NCI-H2171 (cell line): ENCODE measurements around the gene GARIN6.
"Not testable (repeated sequence)": the region's sequence is repeated elsewhere in the genome, so short reads cannot be mapped to it uniquely, and the experiment has no call there.

Source experiments
- DNase-seq: peaks from one replicate; lab custom pipeline; 2025; lab: John Stamatoyannopoulos, UW

GARIN6 gene

GRCh38 chr12:99647453-99647852 is at the start of gene GARIN6:
TSS of gene GARIN6 (plus strand) at chr12:99647753. CDS start at chr12:99648175, 422 bp downstream.
- no peak for DNase-seq

DNA sequence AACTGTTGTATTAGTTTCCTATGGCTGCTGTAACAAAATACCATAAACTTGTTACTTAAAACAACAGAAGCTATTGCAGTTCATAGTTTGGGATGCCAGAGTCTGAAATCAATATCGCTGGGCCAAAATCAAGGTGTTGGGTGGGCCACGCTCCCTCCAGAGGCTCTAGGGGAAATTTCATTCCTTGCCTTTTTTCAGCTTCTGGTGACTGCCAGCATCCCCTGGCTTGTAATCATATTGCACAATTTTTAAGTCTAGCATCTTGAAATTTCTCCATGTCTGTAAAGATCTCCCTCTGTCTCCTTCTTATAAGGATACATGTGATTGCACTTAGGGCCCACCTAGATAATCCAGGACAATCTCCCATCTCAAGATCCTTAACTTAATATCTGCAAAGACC is 48.8 kb upstream of the GARIN6 start:
- no peak for DNase-seq

DNA sequence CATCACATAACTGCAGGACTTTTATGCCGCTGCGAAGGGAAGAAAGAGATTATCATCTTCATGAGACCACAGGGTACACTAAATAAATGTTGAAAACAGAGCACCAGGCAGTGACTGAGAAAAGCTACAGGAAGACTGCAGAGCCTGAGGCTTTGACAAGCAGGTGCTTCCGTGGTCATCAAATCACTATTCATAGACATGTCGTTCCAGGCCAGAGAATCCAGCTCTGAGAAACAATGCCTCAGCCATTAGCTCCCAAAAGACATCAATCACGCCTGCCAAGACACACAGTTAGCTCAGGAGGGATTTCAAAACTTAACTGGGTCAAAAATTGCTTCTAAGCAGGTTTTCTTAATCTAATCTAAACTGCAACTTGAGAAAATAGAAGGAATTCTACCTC is 47.2 kb upstream of the GARIN6 start:
- DNase-seq: no peak

GRCh38 chr12:99609455-99610181 is 37.9 kb upstream of the GARIN6 start:
- no peak for DNase-seq

GRCh38 chr12:99611117-99611516 is 36.4 kb upstream of the GARIN6 start:
- no peak for DNase-seq

DNA sequence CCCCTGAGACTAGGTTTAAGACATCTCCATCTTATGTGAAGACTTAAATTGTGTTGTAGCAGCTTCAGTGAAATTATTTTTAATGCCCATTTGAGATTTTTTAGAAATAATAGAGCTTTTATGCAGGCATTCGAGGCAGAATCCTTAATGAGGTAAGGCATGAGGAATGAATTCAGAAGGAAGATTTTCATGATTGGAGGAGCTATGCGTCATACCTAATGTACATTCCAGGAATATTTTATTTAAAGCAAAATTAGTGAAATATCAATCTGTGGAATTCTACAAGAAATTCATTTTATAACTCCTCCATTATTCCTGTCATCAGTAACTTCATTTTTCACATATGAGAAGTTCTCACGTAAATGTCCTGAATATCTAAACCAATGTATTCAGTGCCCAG is 36.0 kb upstream of the GARIN6 start:
- DNase-seq: no peak

GRCh38 chr12:99618657-99619056 is 28.9 kb upstream of the GARIN6 start:
- DNase-seq: no peak

GRCh38 chr12:99619389-99620158 is 28.0 kb upstream of the GARIN6 start:
- no peak for DNase-seq

- DNase-seq: no peak
These were observed 27.4 kb upstream of the GARIN6 start for GRCh38 chr12:99620159-99620479.

DNA sequence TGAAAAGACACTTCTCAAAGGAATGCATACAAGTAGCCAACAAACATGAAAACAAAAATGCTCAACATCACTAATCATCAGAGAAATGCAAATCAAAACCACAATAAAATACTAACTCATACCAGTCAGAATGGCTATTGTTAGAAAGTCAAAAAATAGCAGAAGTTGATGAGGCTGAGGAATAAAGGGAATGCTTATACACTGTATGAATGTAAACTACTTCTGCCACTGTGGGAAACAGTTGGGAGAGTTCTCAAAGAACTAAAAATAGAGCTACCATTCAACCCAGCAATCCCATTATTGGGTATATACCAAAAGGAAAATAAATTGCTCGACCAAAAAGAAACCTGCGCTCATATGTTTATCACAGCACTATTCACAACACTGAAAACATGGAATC is 23.0 kb upstream of the GARIN6 start:
- not testable (repeated sequence) for DNase-seq

DNA sequence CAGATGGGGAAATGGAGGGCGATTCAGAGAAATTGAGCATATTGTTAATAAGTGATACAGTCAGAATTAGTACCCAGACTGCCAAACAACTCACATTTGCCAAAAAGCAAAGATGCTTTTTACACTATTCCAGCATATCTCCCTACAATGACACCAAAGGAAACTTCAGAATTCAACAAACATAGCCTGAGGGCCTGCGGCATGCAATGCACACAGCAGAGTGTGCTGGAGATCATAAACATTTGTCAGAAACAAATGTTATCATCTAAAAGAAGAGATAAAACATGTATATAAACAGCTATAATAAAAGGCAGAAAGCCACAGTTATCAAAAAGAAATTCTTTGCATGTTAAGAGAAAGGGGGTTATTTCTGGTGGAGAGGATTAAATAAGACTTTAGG is 20.1 kb upstream of the GARIN6 start:
- no peak for DNase-seq

DNA sequence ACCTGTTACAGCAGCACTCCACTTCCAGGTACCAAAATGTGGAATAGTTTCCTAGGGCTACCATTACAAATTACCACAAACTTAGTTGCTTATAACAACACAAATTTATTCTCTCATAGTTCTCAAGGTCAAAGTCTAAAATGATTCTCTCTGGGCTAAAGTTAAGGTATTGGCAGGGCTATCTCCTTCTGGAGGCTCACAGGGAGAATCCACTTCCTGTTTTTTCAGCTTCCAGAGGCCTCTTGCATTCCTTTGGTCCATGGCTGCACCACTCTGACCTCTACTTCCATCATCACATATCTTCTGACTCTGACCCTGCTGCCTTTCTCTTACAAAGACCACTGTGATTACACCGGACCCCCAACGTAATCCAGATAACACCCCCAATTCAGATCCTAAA is 2.9 kb upstream of the GARIN6 start:
- no peak for DNase-seq

DNA sequence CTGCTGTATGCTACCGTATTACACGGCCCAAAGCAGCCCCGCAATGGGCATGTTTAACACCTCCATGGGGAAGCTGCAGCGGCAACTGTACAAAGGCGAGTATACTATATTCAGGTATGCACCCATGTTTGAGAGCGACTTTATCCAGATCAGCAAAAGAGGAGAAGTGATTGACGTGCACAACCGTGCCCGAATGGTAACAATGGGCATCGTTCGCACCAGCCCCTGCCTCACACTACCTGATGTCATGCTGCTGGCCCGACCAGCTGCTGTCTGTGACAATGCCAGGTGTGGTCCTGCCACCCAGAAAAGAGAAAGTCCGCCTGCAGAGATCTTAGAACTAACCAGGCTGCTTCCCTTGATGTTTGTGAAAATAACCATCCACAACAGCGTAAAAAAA is 630 bp downstream of the GARIN6 start:
- no peak for DNase-seq

DNA sequence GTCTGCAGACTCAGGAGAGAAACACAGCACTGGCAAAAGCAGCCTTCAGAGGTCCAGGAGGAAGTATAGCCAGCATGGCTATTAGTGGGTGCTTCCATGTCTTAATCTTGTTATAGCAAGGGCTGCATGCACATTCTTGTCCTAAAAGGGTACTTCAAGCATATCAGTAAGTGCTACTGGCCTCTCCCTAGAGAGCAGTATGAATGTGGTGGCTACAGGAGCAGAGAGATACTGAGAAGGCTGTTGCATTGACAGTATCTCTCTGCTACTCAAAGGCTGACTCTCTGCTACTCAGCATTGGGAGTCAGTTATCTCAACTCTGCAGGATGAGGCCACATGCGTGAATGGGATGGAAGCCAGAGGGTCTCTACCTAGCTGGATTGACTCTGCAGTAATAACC is 2.0 kb downstream of the GARIN6 start:
- DNase-seq: no peak

DNA sequence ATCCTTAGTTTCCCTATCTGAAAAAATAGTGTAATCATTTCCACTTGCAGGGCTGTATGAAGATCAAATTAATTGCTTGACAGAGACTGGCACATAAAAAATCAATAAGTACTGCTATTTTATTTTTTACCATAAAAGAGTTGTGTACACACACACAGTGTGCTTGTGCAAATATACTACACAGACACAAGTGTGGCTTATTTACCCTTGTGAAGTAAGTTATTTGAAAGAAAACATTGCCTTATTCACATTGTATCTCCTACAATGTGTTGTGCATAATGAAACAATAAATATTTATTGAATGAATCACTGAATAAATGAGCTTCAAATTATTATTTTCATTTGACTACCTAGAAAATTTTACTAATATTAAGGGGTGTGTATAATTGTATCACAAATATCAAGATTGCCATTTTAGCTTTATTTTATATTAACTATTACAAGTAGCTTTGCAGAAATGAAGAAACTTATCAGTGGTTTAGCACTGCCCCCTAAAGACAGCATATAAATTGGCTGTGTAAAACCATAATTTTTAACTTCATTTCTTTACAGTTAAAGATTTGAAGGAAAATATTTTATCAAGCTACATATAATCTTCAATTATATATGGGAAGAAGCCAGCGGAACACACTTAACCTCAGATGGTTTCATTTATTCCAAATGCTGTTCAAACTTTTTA is 11.3 kb downstream of the GARIN6 start:
- DNase-seq: no peak

GRCh38 chr12:99670635-99671034 is 23.1 kb downstream of the GARIN6 start:
- no peak for DNase-seq

DNA sequence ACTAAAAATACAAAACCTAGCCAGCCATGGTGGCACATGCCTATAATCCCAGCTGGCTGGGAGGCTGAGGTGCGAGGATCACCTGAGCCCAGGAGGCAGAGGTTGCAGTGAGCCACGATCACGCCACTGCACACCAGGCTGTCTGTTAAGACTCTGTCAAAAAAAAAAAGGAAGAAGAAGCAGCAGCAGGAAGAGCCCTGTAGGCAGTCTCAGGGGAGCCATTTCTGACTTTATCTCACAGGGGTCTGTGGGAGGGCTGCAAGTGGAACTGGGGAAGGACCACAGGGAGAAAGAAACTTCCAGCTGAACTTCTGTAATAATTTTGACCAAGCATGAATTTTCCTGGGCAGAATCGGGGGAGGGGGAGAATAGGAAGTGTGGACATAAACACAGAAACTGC is 32.7 kb downstream of the GARIN6 start:
- DNase-seq: no peak

DNA sequence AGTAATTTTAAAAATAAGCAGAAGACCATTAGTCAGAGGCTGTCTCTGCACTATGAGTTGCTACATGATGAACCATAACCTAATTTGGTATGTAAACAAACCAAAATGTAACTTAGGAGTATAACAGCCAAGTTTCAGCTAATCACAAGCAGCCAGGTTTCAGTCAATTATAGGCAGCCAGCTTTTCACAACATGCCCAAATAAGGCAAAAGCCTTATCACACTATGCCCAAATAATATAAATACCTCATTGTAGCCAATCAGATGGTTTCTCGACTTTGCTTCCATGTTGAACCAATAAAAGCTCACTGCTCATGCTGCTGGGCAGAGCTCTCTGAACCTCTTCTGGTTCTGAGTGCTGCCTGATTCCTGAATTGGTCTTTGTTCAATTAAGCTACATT is 38.6 kb downstream of the GARIN6 start:
- DNase-seq: no peak

DNA sequence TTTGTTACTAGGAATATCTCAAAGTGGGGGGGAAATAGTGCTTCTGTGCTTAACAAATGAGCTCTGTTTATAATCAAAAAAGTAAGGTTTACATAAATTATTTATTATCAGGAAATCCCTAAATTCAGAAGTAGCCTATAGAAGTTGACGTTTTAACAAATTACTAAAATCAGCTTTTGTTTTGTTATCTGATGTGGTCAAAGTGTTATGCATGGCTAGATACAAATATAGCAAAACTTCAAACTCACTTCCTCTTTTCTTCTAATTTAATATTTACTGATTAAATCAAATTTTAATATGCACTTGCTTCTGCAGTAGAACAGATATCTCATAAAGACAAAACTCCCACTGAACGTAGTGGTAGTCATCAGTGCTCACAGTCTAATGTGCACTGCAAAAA is 47.5 kb downstream of the GARIN6 start:
- no peak for DNase-seq
